ENCODE results near the gene TBC1D26.
"Not testable (repeated sequence)": the region's sequence is repeated elsewhere in the genome, so short reads cannot be mapped to it uniquely, and the experiment has no call there.

TBC1D26 gene

DNA sequence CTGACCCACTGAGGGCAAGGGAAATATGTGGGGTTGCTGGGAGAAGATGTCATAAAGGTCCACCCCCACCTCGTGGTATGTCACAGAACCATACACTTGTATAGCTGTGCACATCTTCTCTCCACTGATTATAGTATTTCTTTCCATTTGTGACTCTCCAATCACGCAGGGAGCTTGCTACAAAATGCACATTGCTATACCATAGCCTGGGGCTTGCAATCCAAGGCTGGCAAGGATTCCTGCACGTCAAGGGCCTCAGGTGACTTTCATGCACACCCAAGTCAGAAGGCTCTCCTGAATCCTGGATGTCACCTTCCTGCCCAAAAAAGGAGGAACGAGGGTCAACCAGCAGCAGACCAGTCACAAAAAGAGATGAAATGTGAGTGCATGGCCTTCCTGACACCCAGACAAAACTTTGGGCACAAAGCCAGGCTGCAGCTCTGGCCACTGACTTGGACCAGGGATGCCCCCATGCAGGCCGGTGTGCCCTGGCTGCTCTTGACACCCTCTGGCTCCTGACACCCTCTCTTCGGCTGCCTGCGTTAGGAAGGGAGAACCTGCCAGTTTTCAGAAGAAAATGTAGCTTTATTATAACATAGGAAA is 12.1 kb downstream of the TBC1D26 start:
- TF ChIP-seq, protein P1, sequence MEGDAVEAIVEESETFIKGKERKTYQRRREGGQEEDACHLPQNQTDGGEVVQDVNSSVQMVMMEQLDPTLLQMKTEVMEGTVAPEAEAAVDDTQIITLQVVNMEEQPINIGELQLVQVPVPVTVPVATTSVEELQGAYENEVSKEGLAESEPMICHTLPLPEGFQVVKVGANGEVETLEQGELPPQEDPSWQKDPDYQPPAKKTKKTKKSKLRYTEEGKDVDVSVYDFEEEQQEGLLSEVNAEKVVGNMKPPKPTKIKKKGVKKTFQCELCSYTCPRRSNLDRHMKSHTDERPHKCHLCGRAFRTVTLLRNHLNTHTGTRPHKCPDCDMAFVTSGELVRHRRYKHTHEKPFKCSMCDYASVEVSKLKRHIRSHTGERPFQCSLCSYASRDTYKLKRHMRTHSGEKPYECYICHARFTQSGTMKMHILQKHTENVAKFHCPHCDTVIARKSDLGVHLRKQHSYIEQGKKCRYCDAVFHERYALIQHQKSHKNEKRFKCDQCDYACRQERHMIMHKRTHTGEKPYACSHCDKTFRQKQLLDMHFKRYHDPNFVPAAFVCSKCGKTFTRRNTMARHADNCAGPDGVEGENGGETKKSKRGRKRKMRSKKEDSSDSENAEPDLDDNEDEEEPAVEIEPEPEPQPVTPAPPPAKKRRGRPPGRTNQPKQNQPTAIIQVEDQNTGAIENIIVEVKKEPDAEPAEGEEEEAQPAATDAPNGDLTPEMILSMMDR (IDR thresholded peaks at IDR 0.05) = no peak
- Mint-ChIP-seq H3K27me3 (ENCODE audit: low read depth, poor library complexity) (peaks cover 3% of the 10 kb centered on the region), H3K4me1 (no peaks in the 10 kb centered on the region), H3K4me3 (no peak overlapping the region), H3K27ac (no peak overlapping the region), H3K36me3 (ENCODE audit: low read depth) (peaks cover 6% of the 10 kb centered on the region), H3K9me3 (peaks cover 7% of the 10 kb centered on the region)
- no peak for DNase-seq

DNA sequence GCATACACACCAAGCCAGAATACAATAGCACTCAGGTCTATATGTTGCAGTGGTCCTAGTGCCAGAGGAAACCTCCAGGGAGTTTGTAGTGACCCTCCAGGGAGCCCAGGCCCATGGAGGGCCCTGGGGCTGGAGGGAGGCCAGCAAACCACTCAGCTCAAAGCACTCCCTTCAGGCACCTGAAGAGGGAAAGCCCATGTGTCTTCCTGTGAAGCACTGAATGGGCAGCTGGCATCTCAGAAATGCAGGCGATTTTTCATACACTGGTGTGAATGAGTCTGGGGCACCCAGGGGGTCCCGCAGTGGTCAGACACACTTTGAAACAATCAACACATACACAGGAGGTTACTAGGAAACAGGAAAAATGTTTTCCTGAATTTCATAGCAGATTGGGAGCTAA is 12.8 kb downstream of the TBC1D26 start:
- Mint-ChIP-seq H3K4me3 (no peak overlapping the region), H3K9me3 (peaks cover 7% of the 10 kb centered on the region), H3K27me3 (ENCODE audit: low read depth, poor library complexity) (peaks cover 3% of the 10 kb centered on the region), H3K27ac (no peak overlapping the region), H3K4me1 (no peaks in the 10 kb centered on the region), H3K36me3 (ENCODE audit: low read depth) (peaks cover 6% of the 10 kb centered on the region)
- TF ChIP-seq, protein P1 (IDR thresholded peaks at IDR 0.05) = no peak
- no peak for DNase-seq

DNA sequence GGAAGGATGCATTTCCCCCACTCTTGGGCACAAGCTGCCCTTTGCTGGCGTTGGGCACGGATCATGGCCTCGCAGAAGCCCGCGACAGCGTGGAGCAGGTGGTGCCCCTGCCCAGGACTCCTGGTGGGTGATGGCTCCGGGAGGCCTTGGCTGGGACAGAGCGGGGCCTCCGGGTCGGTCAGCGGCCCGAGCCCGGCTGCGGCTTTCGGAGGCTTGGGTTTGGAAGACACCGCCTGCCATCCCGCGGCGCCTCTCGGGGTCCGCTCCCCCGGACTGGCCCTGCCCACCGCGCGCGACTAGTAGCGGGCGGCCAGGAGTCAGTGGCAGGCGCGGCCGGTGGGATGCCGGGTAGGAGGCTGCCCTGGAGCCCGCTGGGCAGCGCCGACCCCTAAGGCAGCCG is 17.3 kb downstream of the TBC1D26 start:
- H3K4me1 Mint-ChIP-seq; DNase-seq; H3K27me3 Mint-ChIP-seq (ENCODE audit: low read depth, poor library complexity); H3K27ac Mint-ChIP-seq; H3K9me3 Mint-ChIP-seq; H3K4me3 Mint-ChIP-seq; H3K36me3 Mint-ChIP-seq (ENCODE audit: low read depth): not testable (repeated sequence)

DNA sequence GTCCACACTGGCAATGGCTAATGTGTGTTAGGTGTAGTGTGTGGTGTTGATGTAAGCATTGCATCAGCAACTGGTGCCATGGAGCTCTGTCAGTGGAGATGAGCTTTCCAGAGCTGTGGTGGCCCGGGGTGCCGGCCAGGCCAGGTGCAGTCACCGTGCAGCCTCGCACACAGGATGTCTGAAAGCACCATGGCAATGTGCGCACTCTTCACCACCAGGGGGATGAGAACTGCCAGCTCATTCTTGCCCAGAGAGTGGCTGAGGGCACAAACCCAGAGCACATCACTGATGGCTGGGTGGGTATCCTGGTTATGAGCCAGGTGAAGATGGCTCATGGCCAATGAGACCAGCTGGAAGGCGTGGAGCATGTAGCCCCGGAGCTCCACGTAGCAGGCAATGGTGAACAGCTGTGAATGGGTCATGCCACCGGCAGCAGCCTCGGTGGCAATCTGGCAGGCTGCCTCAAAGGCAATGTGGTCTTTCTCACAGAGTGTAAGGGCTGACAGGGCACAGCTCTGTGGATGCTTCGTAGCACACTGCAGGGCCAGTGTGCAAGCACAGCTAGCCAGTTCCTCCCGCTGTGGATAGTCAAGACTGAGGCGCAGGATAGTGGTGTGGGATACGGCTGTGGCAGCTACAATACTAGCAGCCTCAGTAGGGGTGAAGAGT is 36.9 kb downstream of the TBC1D26 start:
- H3K4me3 Mint-ChIP-seq; H3K27me3 Mint-ChIP-seq (ENCODE audit: low read depth, poor library complexity); H3K4me1 Mint-ChIP-seq; H3K9me3 Mint-ChIP-seq; H3K36me3 Mint-ChIP-seq (ENCODE audit: low read depth); H3K27ac Mint-ChIP-seq; DNase-seq: not testable (repeated sequence)

DNA sequence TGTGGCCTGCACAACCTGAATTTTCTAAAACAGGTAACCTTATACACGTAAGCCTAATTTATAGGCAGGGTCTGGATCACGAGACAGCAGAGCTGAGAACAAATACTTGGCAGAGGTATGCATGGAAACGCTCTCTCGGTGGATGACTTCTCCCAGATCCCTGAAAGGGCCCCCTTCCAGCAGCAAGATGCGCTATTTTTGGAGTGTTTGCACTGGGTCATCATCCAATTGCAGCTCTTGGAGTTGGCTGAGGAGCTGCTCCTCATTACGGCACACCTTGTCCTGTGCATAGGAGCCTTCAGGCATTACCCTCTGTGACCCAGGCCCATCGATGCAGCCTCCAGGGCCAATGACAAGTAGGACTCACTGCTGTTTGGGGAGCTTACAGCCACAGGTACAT is 38.6 kb downstream of the TBC1D26 start:
- H3K27ac Mint-ChIP-seq; H3K27me3 Mint-ChIP-seq (ENCODE audit: low read depth, poor library complexity); H3K4me3 Mint-ChIP-seq; DNase-seq; H3K9me3 Mint-ChIP-seq; H3K36me3 Mint-ChIP-seq (ENCODE audit: low read depth); H3K4me1 Mint-ChIP-seq: not testable (repeated sequence)

DNA sequence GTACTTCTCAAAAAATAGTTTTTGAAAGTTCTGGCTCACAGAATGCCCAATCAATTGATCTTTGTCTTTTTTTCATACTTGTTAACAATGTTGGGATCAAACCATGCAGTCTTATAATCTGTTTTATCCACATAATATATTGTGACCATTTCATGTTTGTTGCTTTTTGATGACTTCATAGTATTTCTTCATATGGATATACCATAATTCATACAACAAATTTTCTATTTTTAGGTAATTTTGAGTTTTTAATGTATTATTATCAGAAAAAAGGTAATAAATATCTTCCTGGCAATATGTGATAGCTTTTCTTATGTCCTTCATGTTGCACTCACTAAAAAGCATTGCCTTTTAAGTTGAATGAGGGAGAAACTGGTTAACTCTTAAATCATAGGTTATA is 44.8 kb downstream of the TBC1D26 start:
- H3K9me3 Mint-ChIP-seq = peaks cover 55% of the 10 kb centered on the region
- DNase-seq = no peak
- H3K27me3 Mint-ChIP-seq (ENCODE audit: low read depth, poor library complexity) = peaks cover 3% of the 10 kb centered on the region
- TF ChIP-seq, protein P1 (IDR thresholded peaks at IDR 0.05) = no peak
- peaks cover 8% of the 10 kb centered on the region for H3K36me3 Mint-ChIP-seq (ENCODE audit: low read depth)
- no peak overlapping the region for H3K4me3 Mint-ChIP-seq
- no peak overlapping the region for H3K27ac Mint-ChIP-seq
- H3K4me1 Mint-ChIP-seq = no peaks in the 10 kb centered on the region

GRCh38 chr17:15777297-15777696 is 45.2 kb downstream of the TBC1D26 start:
- TF ChIP-seq, protein P1 (IDR thresholded peaks at IDR 0.05) = no peak
- Mint-ChIP-seq H3K4me1 (no peaks in the 10 kb centered on the region), H3K36me3 (ENCODE audit: low read depth) (peaks cover 8% of the 10 kb centered on the region), H3K4me3 (no peak overlapping the region), H3K9me3 (peaks cover 57% of the 10 kb centered on the region), H3K27ac (no peak overlapping the region), H3K27me3 (ENCODE audit: low read depth, poor library complexity) (peaks cover 3% of the 10 kb centered on the region)
- DNase-seq = no peak

Data from nephron progenitor cell (in vitro differentiated cells).